ENCODE measurements around the gene HJURP. TPM values are rescaled to one million over a fixed set of nuclear protein-coding genes. Genes with fewer than 3 reads are reported as not detected.

The HJURP gene
- total RNA-seq, 4 donors from 2014 or later, result 5.1 to 8.5 (median 5.8) TPM

- H3K4me3 ChIP-seq, result no peak overlapping the region
- no peaks in the 10 kb centered on the region for H3K27me3 ChIP-seq
- intact Hi-C loops (cut with DNase I), result no loop called here
- no peaks in the 10 kb centered on the region for H3K4me1 ChIP-seq
- WGBS, 2 donors, result 90% methylated on average over 9 of the region's 11 CpGs; no CpG with 5 or more reads in 1 of the 2 donors
- no peaks in the 10 kb centered on the region for H3K9me3 ChIP-seq
- no peak overlapping the region for H3K27ac ChIP-seq
- no peaks in the 10 kb centered on the region for H3K36me3 ChIP-seq
- TF ChIP-seq, protein P1, sequence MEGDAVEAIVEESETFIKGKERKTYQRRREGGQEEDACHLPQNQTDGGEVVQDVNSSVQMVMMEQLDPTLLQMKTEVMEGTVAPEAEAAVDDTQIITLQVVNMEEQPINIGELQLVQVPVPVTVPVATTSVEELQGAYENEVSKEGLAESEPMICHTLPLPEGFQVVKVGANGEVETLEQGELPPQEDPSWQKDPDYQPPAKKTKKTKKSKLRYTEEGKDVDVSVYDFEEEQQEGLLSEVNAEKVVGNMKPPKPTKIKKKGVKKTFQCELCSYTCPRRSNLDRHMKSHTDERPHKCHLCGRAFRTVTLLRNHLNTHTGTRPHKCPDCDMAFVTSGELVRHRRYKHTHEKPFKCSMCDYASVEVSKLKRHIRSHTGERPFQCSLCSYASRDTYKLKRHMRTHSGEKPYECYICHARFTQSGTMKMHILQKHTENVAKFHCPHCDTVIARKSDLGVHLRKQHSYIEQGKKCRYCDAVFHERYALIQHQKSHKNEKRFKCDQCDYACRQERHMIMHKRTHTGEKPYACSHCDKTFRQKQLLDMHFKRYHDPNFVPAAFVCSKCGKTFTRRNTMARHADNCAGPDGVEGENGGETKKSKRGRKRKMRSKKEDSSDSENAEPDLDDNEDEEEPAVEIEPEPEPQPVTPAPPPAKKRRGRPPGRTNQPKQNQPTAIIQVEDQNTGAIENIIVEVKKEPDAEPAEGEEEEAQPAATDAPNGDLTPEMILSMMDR (IDR thresholded peaks at IDR 0.05), result no peak
- no peak for TF ChIP-seq POLR2A (IDR thresholded peaks at IDR 0.05)
- DNase-seq, result no peak
These were observed 36.2 kb downstream of the HJURP start for GRCh38 chr2:233817995-233818638.

- Histone ChIP-seq H3K4me1 (no peaks in the 10 kb centered on the region), H3K36me3 (no peaks in the 10 kb centered on the region), H3K27ac (no peak overlapping the region), H3K4me3 (no peak overlapping the region), H3K9me3 (no peaks in the 10 kb centered on the region), H3K27me3 (no peaks in the 10 kb centered on the region)
- 89 to 100% methylated on average over 2 of the region's 3 CpGs for WGBS, 2 donors
- intact Hi-C loops (cut with DNase I), result no loop called here
- DNase-seq, result no peak
- no peak for TF ChIP-seq POLR2A (IDR thresholded peaks at IDR 0.05)
- TF ChIP-seq, protein P1 (IDR thresholded peaks at IDR 0.05), result no peak
These were observed 36.9 kb downstream of the HJURP start for GRCh38 chr2:233817361-233817911.

DNA sequence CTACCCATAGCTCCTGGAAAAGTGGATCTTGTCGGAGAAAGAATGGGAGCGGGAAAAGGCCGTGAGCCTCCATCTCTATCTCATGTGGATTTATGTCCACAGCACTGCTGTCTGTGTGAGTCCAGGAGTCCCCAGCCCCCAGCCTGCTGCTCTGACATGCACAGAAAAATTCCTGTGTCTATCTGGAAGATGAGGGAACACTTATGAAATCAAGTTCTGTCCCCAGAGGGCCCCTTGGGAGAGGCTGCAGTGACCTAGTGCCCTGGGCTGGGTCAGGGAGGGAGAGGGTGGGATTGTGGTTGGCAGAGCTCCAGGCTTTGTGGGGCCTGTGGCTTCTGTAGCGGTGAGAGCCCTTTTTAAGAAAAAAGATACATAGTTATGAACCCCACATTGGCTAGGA lies 37.6 kb downstream of the HJURP start:
- TF ChIP-seq, protein P1 (IDR thresholded peaks at IDR 0.05), result no peak
- no peak for TF ChIP-seq POLR2A (IDR thresholded peaks at IDR 0.05)
- Histone ChIP-seq H3K9me3 (no peaks in the 10 kb centered on the region), H3K36me3 (no peaks in the 10 kb centered on the region), H3K27ac (no peak overlapping the region), H3K4me1 (no peaks in the 10 kb centered on the region), H3K27me3 (peaks cover 0 to 1% (median 0%) of the 10 kb centered on the region in 4 donors), H3K4me3 (no peak overlapping the region)
- no peak for DNase-seq
- intact Hi-C loops (cut with DNase I), result no loop called here
- 70 to 88% methylated on average over 4 of the region's 4 CpGs for WGBS, 2 donors

DNA sequence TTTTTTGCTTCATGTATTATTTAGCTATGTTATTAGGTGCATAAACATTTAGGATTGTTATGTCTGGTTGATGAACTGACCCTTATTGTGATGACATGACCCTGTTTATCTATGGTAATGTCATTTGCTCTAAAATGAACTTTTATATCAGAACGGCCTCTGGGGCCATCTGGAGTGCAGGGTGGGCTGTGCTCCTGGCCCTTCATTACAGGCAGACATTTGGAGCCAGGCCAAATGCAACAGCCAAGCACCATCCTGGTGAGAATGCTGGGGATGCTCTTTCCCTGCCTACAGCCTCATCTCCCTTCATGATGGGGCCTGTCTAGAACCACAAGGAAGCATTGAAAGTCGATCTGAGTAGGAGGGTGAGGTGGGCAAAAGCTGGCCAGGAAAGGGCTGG lies 38.0 kb downstream of the HJURP start:
- intact Hi-C loops (cut with DNase I), result no loop called here

DNA sequence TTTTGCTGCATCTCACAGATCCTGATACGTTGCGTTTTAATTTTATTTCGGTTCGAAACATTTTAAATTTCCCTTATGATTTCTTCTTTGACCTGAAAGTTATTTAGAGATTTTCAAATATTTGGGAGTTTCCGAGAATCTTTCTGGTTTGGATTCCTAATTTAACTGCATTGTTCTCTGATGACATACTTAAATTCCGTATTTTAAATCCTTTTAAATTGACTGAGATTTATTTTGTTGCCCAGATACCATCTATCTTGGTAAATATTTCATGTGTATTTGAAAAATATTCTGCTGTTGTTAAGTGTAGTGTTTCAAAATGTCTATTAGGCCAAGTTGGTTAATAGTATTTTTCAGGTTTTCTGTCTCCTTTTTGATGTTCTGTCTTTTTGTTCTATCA lies 38.5 kb downstream of the HJURP start:
- Histone ChIP-seq H3K4me3 (no peak overlapping the region), H3K27me3 (peaks cover 0 to 10% (median 0%) of the 10 kb centered on the region in 4 donors), H3K9me3 (no peaks in the 10 kb centered on the region), H3K27ac (no peak overlapping the region), H3K36me3 (no peaks in the 10 kb centered on the region), H3K4me1 (no peaks in the 10 kb centered on the region)
- no peak for DNase-seq
- WGBS, 2 donors, result 78 to 83% methylated on average over 6 of the region's 6 CpGs
- no peak for TF ChIP-seq POLR2A (IDR thresholded peaks at IDR 0.05)
- TF ChIP-seq, protein P1 (IDR thresholded peaks at IDR 0.05), result no peak
- intact Hi-C loops (cut with DNase I), result no loop called here

More for the DNA sequence above, 38.0 kb downstream of the HJURP start:
- H3K27me3 ChIP-seq, result peaks cover 0 to 6% (median 0%) of the 10 kb centered on the region in 4 donors
- WGBS, 2 donors, result 33 to 36% methylated on average over 2 of the region's 2 CpGs
- H3K4me1 ChIP-seq, result no peaks in the 10 kb centered on the region
- H3K4me3 ChIP-seq, result no peak overlapping the region
- no peaks in the 10 kb centered on the region for H3K9me3 ChIP-seq
- no peak for DNase-seq
- H3K36me3 ChIP-seq, result no peaks in the 10 kb centered on the region
- no peak overlapping the region for H3K27ac ChIP-seq
- TF ChIP-seq, protein P1 (IDR thresholded peaks at IDR 0.05), result no peak
- no peak for TF ChIP-seq POLR2A (IDR thresholded peaks at IDR 0.05)
